GM21737 (cell line): ENCODE measurements around the gene PRKAB2.
A peak's percentile ranks its signal among the peaks of the same experiment; 100 is the strongest.
"Not testable (repeated sequence)": the region's sequence is repeated elsewhere in the genome, so short reads cannot be mapped to it uniquely, and the experiment has no call there.

Experiments
- ATAC-seq: cut with Tn5 transposase; IDR thresholded peaks from one replicate; pipeline ENCODE4 v1.9.1; 2021; ENCODE audit warnings: mild to moderate bottlenecking, moderate library complexity; ENCODE audit not compliant: unreplicated experiment

PRKAB2 gene

GRCh38 chr1:147172168-147173016 is at the start of gene PRKAB2:
PRKAB2 (minus strand) TSS chr1:147172470; CDS start chr1:147172144, 326 bp downstream.
- ATAC-seq: peak; percentile 88

DNA sequence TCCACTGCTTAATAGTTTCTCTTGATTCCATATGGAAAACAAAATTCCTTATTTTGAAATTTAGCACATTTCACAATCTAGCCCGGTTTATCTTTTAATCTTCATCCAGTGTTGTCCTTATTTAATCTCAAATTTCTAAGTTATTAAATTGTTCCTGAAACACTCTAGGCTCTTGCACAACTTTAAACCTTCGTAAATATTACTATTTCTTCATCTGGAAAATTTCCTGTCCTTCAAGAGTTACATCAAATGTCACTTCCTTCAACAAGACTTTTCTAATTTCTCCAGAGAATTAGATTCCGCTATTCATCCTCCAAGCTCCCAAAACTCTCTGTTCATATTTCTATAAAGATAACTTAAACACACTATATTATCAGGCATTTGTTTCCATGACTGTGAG is 46.3 kb upstream of the PRKAB2 start:
- ATAC-seq: no peak

DNA sequence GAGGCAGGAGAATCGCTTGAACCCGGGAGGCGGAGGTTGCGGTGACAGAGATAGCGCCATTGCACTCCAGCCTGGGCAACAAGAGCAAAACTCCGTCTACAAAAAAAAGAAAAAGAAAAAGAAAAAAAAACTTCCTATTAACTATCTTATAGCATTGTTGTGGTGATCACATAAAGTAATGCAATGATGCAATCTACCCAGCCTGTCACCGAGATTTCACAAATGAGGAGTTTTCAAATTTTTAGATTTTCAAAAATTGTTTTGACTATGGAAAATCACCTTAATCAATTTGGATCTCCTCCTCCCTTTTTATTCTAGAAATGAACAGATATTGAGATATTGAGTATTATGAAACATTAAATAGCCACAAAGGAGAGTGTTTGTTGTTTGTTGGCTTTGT is 44.9 kb upstream of the PRKAB2 start:
- ATAC-seq: no peak

DNA sequence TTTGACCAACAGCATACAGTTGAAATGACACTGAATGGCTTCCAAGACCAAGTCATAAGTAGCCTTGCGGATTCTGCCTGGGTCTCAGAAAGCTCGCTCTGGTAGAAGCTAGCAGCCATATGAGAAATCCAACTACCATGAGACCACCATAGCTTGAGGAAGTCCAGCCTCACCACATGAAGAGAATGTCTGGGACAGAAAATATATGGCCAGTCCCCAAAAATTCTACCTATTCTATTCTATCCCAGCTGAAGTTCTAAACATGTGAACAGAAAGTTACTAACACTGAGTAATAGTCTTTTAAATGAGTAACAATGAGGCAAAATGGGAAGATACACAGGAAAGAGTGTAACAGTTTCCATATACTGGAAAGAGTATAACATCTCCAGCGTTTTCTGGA is 43.9 kb upstream of the PRKAB2 start:
- ATAC-seq: no peak

GRCh38 chr1:147215540-147215916 is 43.3 kb upstream of the PRKAB2 start:
- ATAC-seq: no peak

- ATAC-seq: no peak
These were observed 42.7 kb upstream of the PRKAB2 start for GRCh38 chr1:147214842-147215539.

- ATAC-seq: no peak
These were observed 42.1 kb upstream of the PRKAB2 start for GRCh38 chr1:147214325-147214724.

- ATAC-seq: no peak
These were observed 41.0 kb upstream of the PRKAB2 start for GRCh38 chr1:147213271-147213670.

DNA sequence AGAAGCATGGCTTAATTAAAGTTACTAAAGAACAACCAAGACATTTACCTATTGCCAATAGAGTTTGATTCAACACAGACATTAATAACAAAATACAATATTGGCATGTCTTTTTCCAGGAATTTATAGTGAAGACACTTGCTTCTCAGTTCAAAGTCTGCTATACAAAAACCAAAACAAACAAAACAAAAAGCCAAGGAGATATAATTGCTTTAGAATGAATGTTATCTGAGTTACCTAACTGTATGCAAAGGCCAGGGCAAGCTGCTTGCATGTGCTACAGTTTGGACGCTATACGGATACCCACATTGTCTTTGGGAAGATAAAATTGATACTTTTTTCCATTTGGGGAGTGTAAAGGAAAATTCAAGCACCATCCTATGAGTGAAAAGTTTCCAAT is 39.3 kb upstream of the PRKAB2 start:
- ATAC-seq: no peak

- ATAC-seq: no peak
These were observed 38.7 kb upstream of the PRKAB2 start for GRCh38 chr1:147210987-147211386.

DNA sequence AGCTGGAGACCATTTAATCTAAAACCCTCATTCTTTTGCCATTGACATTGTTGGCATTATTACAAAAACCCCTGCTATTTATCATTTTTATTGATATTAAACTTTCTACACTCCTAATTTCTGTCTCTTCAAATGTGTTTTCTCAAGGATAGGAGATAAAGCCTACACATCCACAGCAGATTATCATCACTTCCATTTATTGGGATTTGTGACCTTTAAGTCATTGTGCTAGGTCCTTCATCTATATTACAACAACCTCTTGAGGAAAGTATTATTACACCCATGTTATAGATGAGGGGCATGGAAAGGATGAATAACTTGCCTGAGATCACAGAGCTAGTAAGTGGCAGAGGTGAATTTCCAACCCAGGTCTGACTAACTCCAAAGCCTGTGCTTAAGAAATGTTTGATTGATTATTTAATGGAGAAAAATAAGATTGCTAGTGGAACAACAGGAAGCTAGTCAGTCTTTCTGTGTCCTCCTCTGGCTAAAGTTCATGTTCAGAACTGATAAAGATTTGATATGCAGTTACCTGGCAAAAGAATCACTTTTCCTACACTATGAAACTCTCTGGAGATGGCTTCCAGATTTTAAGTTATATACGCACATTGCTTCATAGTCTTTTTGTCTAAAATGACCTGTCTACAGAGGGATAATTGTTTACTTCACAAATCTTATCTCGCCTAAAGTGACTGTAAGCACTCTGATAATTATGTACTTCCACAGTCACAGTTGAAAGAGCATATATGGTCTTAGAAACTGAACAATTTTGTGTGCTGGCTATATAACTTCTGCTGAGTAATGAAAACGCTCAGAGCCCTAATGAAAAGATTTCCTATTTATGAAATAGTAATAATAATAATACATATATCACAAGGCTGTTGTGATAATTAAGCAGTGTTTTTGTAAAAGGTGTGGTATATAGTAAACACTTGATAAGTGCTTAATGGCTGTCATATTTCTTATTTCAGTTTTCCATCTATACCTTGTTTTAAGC is 37.9 kb upstream of the PRKAB2 start:
- ATAC-seq: no peak

DNA sequence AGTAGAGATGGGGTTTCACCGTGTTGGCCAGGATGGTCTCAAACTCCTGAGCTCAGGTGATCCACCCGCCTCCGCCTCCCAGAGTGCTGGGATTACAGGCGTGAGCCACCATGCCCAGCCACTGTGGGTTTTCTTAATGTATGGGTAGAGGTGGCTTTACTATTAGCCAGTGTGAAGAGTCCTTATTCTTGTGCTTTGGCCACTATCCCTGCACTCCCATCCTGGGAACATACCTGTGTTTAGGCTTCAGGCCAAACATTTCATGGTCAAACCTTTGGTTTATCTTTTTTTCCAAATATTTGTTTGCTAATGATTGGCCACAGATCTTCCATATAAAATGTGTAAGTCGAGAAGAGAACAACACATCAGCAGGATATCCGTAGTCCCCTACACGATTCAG is 36.3 kb upstream of the PRKAB2 start:
- ATAC-seq: no peak

DNA sequence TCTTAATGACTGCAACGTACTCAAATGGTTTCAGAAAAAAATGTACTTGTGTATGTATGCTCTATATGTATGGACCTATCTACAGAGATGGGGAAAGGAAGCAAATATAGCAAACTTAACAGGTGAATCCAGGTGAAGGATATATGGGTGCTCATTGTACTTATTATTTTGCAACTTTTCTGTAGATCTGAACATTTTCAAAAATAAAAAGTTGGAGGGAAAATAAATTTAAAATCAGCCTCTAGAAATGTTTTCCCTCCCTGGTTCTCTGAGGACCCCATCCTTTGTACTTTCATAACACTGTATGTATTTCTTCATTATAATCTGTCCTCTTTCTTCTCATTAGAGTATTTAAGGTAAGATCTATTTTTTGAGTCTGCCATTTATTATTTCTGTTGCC is 34.9 kb upstream of the PRKAB2 start:
- no peak for ATAC-seq

- ATAC-seq: no peak
These were observed 31.8 kb upstream of the PRKAB2 start for GRCh38 chr1:147204080-147204479.

- no peak for ATAC-seq
These were observed 30.3 kb upstream of the PRKAB2 start for GRCh38 chr1:147202576-147202975.

DNA sequence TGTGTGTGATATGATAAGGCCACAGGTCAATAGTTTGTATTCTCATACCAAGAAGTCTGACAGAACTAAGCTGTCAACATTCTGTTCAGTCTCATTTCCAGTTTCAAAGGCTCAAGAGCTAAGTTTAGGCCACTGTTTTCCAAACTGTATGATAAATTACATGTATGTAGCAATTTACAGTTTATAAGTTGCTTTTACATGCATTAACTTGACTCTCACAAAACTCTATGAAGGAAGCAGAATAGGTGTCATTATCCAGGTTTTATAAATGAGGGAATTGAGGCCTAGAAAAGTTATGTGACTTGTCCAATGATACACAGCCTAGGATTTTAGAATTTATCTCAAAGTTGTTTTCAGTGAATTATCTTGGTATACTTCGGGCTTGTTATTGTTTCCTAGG is 29.5 kb upstream of the PRKAB2 start:
- no peak for ATAC-seq

- ATAC-seq: no peak
These were observed 29.0 kb upstream of the PRKAB2 start for GRCh38 chr1:147201276-147201675.

- ATAC-seq: not testable (repeated sequence)
These were observed 25.1 kb upstream of the PRKAB2 start for GRCh38 chr1:147197324-147197723.

DNA sequence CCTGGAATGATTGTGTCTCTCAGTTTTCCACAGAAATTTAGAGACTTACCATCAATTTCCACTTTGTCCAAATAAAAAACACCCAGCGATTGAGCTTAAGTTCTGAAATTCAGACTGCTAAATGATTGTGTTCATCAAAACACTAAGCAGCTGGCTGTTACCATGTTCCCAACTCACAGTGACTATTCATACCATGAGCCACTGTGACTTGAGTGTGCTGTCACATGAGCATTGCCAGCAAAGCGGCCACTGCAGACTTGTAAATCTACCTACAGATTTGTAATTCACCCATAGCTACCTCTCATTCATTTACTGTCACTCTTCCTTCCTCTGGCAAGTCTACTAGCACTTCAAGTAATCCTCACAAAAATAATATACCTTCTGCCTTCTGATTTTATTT is 17.2 kb upstream of the PRKAB2 start:
- ATAC-seq: no peak

DNA sequence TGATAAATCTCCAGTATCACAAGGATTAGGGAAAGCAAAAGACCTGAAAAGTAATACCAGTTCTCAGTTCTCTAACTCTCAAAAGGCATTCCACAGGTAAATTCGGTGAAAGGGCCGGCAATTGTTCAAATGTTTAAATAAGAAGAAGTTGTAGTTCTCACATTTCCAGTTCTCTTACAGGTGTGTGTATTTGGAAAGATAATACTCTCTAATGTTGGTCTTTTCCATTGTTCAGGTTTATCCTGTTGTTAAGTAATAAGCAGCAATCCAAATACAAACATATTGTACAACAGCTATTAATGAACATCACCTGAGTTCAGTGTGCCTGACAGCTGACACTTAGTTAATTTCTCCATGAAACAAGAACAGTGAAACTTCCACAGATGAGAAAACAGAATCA is 13.2 kb upstream of the PRKAB2 start:
- no peak for ATAC-seq
